NCI-H2196 treated with DMSO at 0.1 percent for 48 hours (cell line): Measurements from ENCODE around the gene TNFRSF19.
"Not testable (repeated sequence)": the region's sequence is repeated elsewhere in the genome, so short reads cannot be mapped to it uniquely, and the experiment has no call there.

Experiments
- DNase-seq: peaks from one replicate; lab custom pipeline; 2025; ENCODE audit not compliant: unreplicated experiment; lab: John Stamatoyannopoulos, UW

The TNFRSF19 gene

DNA sequence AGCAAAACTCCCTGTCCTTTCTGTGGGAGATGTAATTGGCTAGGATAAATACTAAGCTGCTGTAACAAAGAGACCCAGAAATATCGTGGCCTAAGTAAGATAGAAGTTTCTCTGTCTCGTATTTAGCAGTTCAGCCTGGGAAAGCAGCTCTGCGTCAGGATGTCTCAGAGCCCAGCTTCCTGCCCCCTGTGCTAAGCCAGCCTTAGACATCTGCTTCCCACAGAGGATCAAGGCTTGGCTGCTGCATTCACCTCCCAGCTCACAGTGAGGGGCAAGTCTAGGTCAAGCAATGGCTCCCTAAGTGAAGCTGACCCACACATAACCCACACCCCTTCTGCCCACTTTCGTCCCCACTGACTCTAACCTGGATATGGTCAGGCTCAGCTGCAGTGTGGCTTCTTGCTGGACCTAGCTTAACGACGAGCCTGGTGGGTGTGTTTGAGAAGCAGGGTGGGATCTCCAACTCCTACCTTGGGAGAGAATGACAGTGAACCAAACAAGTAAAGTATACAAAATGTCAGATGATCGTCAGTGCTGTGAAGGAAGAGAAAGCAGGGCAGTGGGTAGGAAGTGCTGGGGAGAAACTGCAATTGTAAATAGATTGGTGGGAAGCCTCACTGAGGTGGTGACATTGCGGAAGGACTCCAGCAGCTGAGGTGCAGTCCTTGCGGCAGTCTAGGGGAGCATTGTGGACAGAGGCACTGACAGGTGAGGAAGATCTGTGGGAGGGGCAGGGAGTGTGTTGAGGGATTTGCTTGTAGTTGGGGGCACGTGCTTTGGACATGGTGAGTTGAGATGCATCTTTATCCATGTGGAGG lies 82.9 kb downstream of the TNFRSF19 start:
- DNase-seq = no peak

DNA sequence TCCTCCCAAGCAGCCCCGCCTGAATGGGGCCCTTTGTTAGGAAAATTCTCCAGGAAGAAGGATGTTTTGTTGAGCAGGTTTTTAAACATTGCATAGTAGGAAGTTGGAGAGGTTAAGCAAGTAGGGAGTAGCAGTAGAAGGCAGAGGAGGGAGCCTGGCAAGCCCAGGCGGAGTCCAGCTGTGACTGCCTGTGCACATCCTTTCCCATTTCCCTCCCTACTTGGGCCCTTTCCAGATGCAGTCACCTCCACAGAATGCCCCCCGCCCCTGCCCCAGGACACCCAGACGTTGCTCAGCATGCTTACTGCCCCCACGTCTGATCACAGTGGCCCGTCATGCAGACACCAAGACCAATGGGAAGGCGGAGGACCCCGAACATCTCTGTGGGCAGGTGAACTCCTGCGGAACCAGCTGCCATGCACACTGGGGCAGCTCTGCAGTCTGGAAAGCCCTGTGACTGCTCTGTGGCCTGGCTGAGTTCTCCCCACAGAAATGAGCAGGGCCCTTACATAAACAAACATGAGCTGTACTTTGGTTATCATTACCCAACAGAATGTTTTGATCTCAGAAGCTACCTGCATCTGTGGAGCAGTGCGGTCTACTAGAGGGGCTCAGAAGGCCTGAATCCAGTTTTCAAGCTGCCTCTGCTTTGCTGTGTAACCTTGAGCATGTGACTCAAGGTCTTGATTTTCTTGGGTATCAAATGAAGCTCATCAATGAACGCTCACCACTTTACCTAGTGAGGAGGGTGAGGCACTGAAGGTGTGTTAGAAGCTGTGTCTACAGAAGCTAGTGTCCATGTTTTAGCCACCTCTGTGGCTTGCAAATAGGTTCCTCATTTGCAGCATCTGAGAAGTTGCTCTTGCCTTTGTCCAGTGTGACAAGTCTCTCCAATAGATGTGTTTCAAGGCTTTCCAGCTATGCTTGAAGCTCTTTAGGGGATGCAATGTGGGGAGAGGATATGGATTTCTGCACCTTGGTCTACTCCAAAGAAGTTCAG lies 84.2 kb downstream of the TNFRSF19 start:
- DNase-seq = no peak

DNA sequence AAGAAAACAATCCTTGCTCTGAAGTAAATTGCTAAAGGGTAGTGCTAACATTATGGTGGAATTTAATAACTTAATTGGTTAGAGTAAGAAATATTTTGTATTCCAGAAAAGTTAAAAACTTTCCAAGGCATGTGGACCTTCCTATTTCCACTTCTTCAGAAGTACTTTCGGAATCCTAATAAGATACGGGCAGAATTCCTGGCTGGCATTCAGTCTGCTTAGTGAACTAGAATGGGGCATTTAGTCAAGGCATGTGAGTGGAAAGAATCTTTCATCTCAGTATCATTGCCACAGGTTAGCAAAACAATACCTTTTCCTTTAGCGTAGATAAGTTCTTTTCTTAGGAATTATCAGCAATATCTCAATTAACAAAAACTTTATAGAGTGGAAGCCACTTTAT lies 85.1 kb downstream of the TNFRSF19 start:
- no peak for DNase-seq

DNA sequence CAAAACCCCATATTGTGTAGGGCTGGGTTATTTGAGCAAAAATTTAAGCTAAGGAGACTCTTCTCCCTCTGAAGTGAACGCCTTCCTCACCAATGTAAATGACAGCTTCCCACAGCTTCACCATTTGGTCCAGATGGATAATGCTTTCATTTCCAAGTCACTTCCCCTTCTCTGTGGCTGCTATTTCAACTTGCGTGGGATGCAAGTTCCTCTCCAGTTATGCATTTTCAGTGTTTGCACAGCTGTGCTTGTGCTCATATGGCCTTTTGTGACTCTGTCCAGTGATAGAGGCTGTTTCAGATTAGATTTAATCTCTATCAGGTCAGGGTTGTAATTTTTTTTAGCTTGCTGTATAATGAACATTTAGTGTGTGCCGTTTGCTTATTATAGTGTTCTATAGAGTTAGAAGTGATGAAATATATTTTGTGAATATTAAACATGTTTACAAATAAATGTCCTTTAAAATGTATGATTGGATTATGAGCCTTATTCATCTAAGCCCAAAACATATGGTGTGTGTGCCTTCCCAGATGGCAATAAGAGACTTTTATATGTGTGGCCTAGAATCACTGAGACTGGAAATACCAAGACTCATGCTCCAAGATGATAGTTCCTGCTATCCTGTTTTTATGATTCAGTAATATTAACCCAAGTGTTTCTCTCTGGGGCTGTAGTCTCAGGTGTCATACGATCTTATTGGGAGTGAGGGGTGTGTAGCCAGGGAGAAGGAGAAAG lies 86.6 kb downstream of the TNFRSF19 start:
- DNase-seq = no peak

DNA sequence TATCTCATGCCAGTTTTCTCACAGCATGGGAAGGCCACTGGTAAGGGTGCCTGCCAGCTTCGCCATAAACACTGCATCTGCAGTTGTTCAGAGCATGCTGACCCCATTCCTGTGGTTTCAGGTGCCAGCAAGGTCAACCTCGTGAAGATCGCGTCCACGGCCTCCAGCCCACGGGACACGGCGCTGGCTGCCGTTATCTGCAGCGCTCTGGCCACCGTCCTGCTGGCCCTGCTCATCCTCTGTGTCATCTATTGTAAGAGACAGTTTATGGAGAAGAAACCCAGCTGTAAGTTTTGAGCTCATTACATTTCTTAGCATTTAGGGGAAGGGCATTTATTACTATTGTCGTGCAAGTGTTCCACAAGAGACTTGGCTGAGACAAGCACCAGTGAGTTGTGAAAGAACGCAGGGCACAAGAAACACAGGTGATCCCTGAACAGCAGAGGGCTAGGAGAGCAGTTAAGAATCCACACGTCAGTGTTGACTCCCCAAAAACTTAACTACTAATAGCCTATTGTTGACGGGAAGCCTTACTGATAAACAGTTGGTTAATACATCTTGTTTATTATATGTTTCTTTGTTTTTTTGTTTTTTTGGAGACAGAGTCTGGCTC lies 88.8 kb downstream of the TNFRSF19 start:
- DNase-seq = no peak

DNA sequence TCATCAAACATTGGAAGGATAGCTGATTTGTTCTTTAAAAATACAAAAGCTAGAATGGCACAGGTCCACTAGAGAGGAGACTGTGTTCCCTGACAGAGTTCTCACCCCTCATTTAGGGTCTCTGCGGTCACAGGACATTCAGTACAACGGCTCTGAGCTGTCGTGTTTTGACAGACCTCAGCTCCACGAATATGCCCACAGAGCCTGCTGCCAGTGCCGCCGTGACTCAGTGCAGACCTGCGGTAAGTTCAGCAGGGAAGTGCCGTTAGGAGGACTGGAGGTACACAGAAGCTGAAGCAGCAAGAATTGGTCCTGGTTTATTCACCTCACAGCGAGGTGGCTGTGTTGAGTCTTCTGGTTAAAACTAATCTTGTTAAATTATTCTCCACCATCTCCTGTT lies 90.0 kb downstream of the TNFRSF19 start:
- no peak for DNase-seq

DNA sequence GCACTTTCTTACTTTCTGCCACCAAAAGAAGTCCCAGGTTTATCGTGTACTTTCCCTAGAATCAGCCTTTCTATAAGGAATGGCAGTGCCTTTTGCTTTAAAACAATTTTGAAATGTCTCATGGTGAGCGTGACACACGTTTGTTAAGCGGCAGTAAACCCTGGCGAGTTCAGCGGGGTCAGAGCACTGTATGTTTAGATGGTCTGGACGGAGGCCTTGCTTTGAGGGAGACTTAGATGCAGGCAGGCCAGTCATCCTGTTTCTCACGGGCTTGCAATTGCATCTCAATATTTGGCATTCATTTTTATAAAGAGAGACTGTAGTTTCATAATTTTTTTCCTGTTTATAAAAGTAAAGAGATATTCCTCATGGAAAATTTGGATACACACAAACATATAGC lies 96.4 kb downstream of the TNFRSF19 start:
- DNase-seq = no peak

DNA sequence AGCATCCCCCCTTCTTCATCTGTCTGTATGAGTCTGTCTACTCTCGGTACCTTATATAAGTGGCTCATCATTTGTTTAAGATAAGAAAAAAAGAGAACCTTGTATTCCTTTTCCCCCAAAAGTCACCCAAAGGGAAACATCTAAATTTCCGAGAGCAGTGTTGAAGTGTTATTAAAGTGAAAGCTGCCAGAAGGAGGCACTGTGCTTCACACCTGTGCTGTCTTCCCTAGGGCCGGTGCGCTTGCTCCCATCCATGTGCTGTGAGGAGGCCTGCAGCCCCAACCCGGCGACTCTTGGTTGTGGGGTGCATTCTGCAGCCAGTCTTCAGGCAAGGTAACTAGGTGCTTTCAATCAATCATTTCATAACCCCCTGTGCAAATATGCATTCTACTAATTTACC lies 97.5 kb downstream of the TNFRSF19 start:
- no peak for DNase-seq

DNA sequence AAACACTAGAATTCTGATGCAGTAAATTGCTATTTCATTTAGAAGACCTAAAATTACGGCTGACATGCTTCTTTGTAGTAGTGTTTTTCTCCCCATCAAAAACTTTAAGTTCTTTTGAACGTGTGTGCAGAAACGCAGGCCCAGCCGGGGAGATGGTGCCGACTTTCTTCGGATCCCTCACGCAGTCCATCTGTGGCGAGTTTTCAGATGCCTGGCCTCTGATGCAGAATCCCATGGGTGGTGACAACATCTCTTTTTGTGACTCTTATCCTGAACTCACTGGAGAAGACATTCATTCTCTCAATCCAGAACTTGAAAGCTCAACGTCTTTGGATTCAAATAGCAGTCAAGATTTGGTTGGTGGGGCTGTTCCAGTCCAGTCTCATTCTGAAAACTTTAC lies 98.3 kb downstream of the TNFRSF19 start:
- no peak for DNase-seq

DNA sequence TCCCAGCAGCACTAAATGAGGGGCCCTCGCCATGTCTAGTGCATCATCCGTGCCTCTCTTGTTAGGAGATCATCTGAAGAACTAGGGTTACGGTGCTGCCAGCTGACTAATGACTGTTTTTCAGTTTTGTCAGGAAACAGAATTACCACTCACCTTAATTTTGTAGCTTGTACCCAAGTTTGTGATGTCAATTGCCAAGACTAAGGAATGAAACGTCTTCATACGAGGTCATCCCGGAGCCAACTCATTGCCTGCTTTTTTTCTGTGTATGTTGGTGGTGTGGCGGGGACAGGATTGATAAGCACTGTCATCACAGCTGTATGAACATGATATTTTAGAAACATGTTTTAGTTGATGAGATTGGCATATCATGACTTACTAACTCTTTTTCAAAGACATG lies 100.6 kb downstream of the TNFRSF19 start:
- DNase-seq = no peak

DNA sequence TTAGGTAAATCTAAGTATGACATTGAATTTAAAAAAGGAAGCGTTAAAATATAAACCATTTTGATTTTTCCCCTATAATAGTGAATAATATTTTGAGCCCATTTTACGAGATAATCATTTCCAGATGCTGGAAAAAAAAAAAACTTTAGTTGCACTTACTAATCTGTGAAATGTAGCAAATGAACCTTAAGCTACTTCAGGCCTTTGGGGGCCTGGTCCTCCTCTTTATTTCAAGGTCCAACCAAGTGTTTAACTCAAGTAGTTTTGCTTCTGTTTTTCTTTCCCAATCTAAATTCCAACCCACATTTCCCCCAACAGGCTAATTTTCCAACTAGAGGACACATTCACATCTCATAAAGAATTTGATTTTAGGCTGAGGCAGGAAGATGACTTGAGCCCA lies 101.2 kb downstream of the TNFRSF19 start:
- no peak for DNase-seq

DNA sequence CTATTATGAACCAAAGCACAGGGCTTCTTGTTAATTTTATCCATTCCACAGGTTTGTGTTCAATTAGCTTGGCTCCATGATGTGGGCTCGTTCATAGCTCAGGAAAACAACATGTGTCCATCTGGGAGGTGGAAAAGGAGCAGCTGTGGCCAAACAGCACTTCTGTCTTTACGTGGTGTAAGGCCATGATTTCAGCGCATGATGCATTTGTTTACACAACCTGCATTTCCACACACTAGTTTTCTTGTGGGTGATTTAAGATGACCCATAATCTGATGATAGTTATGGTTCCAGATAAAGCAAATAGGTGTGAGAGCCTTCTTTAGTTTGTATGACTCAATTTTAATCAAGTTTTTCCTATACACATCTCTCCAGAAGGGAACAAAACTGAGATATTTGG lies 101.7 kb downstream of the TNFRSF19 start:
- no peak for DNase-seq

DNA sequence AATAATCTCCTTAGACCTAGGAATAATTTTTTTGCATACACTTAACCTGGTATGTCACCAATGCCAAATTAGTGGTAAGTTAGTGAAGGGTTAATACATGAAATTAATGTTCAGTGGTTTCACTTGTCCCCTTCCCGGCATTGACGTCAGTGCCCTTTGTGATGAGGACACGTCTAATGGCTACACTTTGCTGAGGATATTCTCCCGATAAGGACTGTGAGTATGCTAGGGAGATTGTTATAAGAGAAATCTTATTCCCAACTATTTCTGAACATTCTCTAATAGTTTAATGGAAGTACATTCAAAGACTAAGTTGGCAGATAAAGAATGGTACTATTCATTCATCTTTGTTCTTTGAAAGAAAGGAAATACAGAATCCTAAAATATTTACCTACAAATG lies 102.4 kb downstream of the TNFRSF19 start:
- no peak for DNase-seq

DNA sequence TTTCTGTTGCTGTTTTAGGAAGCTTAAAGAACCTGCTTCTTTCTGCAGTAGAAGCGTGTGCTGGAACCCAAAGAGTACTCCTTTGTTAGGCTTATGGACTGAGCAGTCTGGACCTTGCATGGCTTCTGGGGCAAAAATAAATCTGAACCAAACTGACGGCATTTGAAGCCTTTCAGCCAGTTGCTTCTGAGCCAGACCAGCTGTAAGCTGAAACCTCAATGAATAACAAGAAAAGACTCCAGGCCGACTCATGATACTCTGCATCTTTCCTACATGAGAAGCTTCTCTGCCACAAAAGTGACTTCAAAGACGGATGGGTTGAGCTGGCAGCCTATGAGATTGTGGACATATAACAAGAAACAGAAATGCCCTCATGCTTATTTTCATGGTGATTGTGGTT lies 103.1 kb downstream of the TNFRSF19 start:
- DNase-seq = no peak

DNA sequence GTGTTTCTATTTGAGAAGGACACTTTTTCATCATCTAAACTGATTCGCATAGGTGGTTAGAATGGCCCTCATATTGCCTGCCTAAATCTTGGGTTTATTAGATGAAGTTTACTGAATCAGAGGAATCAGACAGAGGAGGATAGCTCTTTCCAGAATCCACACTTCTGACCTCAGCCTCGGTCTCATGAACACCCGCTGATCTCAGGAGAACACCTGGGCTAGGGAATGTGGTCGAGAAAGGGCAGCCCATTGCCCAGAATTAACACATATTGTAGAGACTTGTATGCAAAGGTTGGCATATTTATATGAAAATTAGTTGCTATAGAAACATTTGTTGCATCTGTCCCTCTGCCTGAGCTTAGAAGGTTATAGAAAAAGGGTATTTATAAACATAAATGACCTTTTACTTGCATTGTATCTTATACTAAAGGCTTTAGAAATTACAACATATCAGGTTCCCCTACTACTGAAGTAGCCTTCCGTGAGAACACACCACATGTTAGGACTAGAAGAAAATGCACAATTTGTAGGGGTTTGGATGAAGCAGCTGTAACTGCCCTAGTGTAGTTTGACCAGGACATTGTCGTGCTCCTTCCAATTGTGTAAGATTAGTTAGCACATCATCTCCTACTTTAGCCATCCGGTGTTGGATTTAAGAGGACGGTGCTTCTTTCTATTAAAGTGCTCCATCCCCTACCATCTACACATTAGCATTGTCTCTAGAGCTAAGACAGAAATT lies 103.8 kb downstream of the TNFRSF19 start:
- no peak for DNase-seq

DNA sequence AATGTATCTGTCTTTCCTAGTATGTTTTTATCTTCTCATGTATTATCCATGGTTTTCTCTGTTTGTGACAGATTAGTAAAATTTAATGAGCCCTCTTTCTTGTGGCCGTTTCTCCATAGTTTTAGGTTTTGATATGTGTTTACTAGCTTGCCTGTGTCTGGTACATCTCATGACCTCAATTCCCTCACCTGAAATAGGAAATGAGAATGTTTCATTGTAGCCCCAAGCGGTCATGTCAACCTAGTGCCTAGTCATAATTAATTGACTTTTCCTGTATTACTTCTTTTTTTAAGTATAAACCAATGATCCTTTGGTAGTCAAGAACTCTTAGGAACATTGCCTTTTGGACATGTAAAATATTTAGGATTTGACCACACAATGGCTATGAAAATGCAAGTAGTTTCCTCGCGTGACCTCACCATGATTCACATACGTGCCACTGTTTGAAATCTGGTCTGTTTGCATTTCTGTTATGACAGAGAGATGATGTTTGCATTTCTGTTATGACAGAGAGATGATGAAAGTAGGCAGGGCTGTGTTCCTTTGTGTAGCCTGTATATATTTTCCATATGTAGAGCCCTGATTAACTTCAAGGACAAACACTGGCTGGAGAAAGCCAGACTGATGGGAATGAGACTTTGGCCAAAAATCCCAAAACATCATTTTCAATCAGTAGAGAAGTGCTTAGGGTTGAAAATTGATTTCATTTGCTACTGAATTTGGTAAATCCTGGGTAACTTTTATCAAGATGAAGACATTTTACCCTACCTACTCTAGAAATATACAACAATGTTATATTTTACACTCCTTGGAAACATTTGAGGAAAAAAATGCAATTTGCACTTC lies 104.8 kb downstream of the TNFRSF19 start:
- DNase-seq = no peak

DNA sequence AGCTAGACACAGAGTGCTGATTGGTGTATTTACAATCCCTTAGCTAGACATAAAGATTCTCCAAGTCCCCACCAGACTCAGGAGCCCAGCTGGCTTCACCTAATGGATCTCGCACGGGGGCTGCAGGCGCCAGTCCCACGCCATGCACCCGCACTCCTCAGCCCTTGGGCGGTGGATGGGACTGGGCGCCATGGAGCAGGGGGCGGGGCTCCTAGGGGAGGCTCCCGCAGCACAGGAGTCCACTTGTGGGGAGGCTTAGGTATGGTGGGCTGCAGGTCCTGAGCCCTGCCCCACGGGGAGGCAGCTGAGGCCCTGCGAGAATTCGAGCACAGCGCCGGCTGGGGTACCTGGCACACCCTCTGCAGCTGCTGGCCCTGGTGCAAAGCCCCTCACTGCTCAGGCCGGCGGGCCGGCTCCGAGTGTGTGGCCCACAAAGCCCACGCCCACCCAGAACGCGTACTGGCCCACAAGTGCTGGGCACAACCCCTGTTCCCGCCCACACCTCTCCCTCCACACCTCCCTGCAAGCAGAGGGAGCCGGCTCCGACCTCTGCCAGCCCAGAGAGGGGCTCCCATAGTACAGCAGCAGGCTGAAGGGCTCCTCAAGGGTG lies 107.6 kb downstream of the TNFRSF19 start:
- DNase-seq = not testable (repeated sequence)

DNA sequence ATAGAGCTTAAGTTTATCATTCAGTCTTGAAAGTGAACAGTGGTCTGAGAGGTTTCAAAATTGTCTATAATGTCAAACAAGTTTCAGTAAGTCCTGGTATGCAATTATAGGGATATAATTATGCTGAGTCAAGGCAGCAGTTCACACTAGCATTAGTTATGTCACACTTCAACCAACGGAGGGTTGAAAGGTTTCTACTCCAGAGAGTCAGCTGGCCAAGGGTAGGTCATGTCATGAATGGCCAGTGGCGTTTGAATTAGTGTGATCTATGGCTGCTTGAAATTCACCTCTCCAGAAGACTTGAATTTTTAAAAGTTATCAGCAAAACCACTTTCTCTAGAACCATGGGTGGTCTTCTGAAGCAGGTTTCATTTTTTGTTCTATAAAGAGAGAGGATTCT lies 108.6 kb downstream of the TNFRSF19 start:
- DNase-seq = no peak

DNA sequence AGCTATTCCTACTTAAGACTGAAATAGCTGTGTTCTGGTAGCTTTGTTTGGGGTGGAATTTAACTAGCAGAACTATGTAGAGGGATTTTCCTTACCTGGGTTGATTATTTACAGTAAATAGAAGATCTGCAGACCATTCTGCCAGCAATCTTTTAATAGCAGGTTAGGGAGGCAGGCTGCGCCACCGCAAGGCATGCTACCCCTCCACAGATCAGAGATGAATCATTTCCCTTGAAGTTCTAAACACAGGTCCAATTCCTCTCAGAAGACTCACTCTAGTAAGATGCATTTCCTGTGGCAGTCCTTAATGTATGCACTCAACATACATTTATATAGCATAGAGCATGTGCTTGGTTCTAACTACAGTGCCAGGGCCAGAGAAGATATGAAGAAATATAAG lies 109.0 kb downstream of the TNFRSF19 start:
- DNase-seq = no peak
